GM23338 (cell line): ENCODE results near the gene TMPRSS2. TPM values are rescaled to one million over a fixed set of nuclear protein-coding genes. Genes with fewer than 3 reads are reported as not detected.

Experiments used
- CREB1 ChIP-seq: fragments of 250-450 bp; sonication (Bioruptor Pico); IDR thresholded peaks from 2 replicates; pipeline ENCODE4 v1.5.0; 2020; ENCODE audit warnings: low read depth, mild to moderate bottlenecking, moderate library complexity
- EZH2 ChIP-seq: fragments of 200-600 bp; sonication (generic); IDR thresholded peaks from one replicate; pipeline ENCODE4 v1.8.0; 2017; ENCODE audit warnings: antibody characterized with exemption, mild to moderate bottlenecking, low read depth; ENCODE audit not compliant: unreplicated experiment
- EZH2phosphoT487 ChIP-seq: fragments of 200-600 bp; sonication (generic); IDR thresholded peaks from one replicate; pipeline ENCODE4 v1.8.1; 2018; ENCODE audit warnings: antibody characterized with exemption; ENCODE audit not compliant: unreplicated experiment
- NANOG ChIP-seq: IDR thresholded peaks from 2 replicates; pipeline ENCODE4 v1.6.1; 2016; ENCODE audit warnings: antibody characterized with exemption, borderline replicate concordance
- POLR2AphosphoS5 ChIP-seq: IDR thresholded peaks from 2 replicates; pipeline ENCODE4 v1.6.1; 2016; ENCODE audit warnings: antibody characterized with exemption, low read depth
- STAT1 ChIP-seq: IDR thresholded peaks from one replicate; pipeline ENCODE4 v1.6.1; 2016; ENCODE audit warnings: antibody characterized with exemption; ENCODE audit not compliant: unreplicated experiment
- ZNF114 ChIP-seq: fragments of 250-450 bp; sonication (Bioruptor Pico); IDR thresholded peaks from 2 replicates; pipeline ENCODE4 v1.5.0; 2020; ENCODE audit warnings: mild to moderate bottlenecking, moderate library complexity
- ZNF331 ChIP-seq: fragments of 250-450 bp; sonication (Bioruptor Pico); IDR thresholded peaks from 2 replicates; pipeline ENCODE4 v1.5.0; 2020; ENCODE audit warnings: low read depth, mild to moderate bottlenecking, moderate library complexity
- polyA plus RNA-seq: library from polyadenylated mRNA; unstranded; fragments of >200 nt; fragmentation: Nextera tagmentation; extraction: Ambion mirVana; gene quantifications from 2 replicates; pipeline ENCODE4 v1.2.1, GENCODE V29; 2016
- total RNA-seq: library from RNA; depleted of rRNA; stranded (reverse); fragments of >200 nt; shearing (Covaris generic); gene quantifications from 2 replicates; pipeline ENCODE4 v1.2.3, GENCODE V29; 2014
- TF ChIP-seq, protein P1 (sequence below): fragments of 250-450 bp; sonication (Bioruptor Pico); IDR thresholded peaks from 2 replicates; pipeline ENCODE4 v1.5.0; 2020; ENCODE audit warnings: mild to moderate bottlenecking, moderate library complexity
- TF ChIP-seq, protein P2 (sequence below), 2 experiments: fragments of 200-600 bp in 1 of 2; sonication (generic) in 1 of 2; conservative IDR thresholded peaks; 2 replicates each; pipeline versions ENCODE4 v1.5.1 to v1.6.1; 2016 to 2017; ENCODE audit warnings: antibody characterized with exemption in 2 of 2, low read depth in 2 of 2, mild to moderate bottlenecking in 2 of 2, moderate library complexity in 1 of 2

Gene TMPRSS2
- total and polyA plus RNA-seq, 2 experiments from 2014 or later: 2.3 to 4.9 TPM

DNA sequence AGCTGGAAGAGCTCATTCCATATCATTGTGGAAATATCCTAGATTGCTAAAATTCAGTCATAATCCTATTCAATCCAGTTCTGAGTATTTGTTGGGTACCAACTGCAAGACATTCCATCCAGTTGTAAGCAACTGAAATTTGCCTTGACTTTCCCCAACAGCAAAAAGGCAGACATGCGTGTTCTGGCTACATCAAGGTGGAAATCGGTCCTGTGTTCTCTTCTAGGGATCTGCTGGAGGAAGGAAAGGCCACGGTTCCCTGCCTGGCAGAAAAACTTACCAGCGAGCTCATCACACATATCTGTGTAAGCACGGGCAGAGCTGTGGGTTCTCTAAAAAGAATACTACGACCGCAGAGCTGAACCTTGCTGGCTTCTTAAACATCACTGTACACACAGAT, 64.4 kb downstream of the TMPRSS2 start (continued):
- TF ChIP-seq, protein P1, sequence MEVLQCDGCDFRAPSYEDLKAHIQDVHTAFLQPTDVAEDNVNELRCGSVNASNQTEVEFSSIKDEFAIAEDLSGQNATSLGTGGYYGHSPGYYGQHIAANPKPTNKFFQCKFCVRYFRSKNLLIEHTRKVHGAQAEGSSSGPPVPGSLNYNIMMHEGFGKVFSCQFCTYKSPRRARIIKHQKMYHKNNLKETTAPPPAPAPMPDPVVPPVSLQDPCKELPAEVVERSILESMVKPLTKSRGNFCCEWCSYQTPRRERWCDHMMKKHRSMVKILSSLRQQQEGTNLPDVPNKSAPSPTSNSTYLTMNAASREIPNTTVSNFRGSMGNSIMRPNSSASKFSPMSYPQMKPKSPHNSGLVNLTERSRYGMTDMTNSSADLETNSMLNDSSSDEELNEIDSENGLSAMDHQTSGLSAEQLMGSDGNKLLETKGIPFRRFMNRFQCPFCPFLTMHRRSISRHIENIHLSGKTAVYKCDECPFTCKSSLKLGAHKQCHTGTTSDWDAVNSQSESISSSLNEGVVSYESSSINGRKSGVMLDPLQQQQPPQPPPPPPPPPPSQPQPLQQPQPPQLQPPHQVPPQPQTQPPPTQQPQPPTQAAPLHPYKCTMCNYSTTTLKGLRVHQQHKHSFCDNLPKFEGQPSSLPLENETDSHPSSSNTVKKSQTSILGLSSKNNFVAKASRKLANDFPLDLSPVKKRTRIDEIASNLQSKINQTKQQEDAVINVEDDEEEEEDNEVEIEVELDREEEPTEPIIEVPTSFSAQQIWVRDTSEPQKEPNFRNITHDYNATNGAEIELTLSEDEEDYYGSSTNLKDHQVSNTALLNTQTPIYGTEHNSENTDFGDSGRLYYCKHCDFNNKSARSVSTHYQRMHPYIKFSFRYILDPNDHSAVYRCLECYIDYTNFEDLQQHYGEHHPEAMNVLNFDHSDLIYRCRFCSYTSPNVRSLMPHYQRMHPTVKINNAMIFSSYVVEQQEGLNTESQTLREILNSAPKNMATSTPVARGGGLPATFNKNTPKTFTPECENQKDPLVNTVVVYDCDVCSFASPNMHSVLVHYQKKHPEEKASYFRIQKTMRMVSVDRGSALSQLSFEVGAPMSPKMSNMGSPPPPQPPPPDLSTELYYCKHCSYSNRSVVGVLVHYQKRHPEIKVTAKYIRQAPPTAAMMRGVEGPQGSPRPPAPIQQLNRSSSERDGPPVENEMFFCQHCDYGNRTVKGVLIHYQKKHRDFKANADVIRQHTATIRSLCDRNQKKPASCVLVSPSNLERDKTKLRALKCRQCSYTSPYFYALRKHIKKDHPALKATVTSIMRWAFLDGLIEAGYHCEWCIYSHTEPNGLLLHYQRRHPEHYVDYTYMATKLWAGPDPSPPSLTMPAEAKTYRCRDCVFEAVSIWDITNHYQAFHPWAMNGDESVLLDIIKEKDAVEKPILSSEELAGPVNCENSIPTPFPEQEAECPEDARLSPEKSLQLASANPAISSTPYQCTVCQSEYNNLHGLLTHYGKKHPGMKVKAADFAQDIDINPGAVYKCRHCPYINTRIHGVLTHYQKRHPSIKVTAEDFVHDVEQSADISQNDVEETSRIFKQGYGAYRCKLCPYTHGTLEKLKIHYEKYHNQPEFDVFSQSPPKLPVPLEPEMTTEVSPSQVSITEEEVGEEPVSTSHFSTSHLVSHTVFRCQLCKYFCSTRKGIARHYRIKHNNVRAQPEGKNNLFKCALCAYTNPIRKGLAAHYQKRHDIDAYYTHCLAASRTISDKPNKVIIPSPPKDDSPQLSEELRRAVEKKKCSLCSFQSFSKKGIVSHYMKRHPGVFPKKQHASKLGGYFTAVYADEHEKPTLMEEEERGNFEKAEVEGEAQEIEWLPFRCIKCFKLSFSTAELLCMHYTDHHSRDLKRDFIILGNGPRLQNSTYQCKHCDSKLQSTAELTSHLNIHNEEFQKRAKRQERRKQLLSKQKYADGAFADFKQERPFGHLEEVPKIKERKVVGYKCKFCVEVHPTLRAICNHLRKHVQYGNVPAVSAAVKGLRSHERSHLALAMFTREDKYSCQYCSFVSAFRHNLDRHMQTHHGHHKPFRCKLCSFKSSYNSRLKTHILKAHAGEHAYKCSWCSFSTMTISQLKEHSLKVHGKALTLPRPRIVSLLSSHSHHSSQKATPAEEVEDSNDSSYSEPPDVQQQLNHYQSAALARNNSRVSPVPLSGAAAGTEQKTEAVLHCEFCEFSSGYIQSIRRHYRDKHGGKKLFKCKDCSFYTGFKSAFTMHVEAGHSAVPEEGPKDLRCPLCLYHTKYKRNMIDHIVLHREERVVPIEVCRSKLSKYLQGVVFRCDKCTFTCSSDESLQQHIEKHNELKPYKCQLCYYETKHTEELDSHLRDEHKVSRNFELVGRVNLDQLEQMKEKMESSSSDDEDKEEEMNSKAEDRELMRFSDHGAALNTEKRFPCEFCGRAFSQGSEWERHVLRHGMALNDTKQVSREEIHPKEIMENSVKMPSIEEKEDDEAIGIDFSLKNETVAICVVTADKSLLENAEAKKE: no peak
- TF ChIP-seq CREB1 (CRISPR knock-in tag): no peak
- no peak for TF ChIP-seq EZH2phosphoT487
- TF ChIP-seq EZH2: no peak
- no peak for TF ChIP-seq STAT1
- TF ChIP-seq NANOG: no peak
- no peak for TF ChIP-seq ZNF331 (CRISPR knock-in tag)
- no peak for TF ChIP-seq POLR2AphosphoS5
- TF ChIP-seq, protein P2, sequence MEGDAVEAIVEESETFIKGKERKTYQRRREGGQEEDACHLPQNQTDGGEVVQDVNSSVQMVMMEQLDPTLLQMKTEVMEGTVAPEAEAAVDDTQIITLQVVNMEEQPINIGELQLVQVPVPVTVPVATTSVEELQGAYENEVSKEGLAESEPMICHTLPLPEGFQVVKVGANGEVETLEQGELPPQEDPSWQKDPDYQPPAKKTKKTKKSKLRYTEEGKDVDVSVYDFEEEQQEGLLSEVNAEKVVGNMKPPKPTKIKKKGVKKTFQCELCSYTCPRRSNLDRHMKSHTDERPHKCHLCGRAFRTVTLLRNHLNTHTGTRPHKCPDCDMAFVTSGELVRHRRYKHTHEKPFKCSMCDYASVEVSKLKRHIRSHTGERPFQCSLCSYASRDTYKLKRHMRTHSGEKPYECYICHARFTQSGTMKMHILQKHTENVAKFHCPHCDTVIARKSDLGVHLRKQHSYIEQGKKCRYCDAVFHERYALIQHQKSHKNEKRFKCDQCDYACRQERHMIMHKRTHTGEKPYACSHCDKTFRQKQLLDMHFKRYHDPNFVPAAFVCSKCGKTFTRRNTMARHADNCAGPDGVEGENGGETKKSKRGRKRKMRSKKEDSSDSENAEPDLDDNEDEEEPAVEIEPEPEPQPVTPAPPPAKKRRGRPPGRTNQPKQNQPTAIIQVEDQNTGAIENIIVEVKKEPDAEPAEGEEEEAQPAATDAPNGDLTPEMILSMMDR (conservative IDR thresholded peaks at IDR 0.05; ENCODE audit: low read depth in 2 of 2): no peak
- no peak for TF ChIP-seq ZNF114
